Trophoblast cell (in vitro differentiated cells and primary cell): ENCODE results near the gene CHRD.

ENCODE experiments used
- DNase-seq, 2 donors: peaks; one replicate each; pipeline ENCODE4 v3.0.0-alpha.2; 2016
- H2AFZ ChIP-seq: 2 replicates; pipeline ENCODE4 v1.6.1; 2013; ENCODE audit warnings: low read length, moderate library complexity, mild to moderate bottlenecking; ENCODE audit not compliant: insufficient read depth, poor library complexity
- H2AK5ac ChIP-seq: 2 replicates; pipeline ENCODE4 v1.6.1; 2013; ENCODE audit warnings: mild to moderate bottlenecking, low read length
- H2BK120ac ChIP-seq: 2 replicates; pipeline ENCODE4 v1.6.1; 2013; ENCODE audit warnings: low read length, mild to moderate bottlenecking, moderate library complexity; ENCODE audit not compliant: insufficient read depth, poor library complexity
- H2BK12ac ChIP-seq: 2 replicates; pipeline ENCODE4 v1.6.1; 2013; ENCODE audit warnings: mild to moderate bottlenecking, low read length, moderate library complexity
- H2BK5ac ChIP-seq: 2 replicates; pipeline ENCODE4 v1.6.1; 2013; ENCODE audit warnings: low read length, low read depth, moderate library complexity, mild to moderate bottlenecking; ENCODE audit not compliant: poor library complexity
- H3K14ac ChIP-seq: 2 replicates; pipeline ENCODE4 v1.6.1; 2013; ENCODE audit warnings: mild to moderate bottlenecking, low read length
- H3K18ac ChIP-seq: 2 replicates; pipeline ENCODE4 v1.6.1; 2013; ENCODE audit warnings: mild to moderate bottlenecking, low read length
- H3K23ac ChIP-seq: 2 replicates; pipeline ENCODE4 v1.6.1; 2013; ENCODE audit warnings: low read length
- H3K27ac ChIP-seq: 2 replicates; pipeline ENCODE4 v1.5.1; 2013; ENCODE audit warnings: low read depth, mild to moderate bottlenecking, inconsistent platforms, low read length, moderate library complexity
- H3K27me3 ChIP-seq: 2 replicates; pipeline ENCODE4 v1.6.1; 2013; ENCODE audit warnings: inconsistent platforms, mild to moderate bottlenecking, low read length, moderate library complexity; ENCODE audit not compliant: insufficient read depth
- H3K36me3 ChIP-seq, 2 experiments: 1 replicate in 1 of 2; 2 replicates in 1 of 2; pipeline ENCODE4 v1.6.1; 2013; ENCODE audit warnings: low read length in 2 of 2, mild to moderate bottlenecking in 2 of 2, moderate library complexity in 1 of 2; ENCODE audit not compliant: insufficient read depth in 2 of 2, control insufficient read depth in 1 of 2
- H3K4ac ChIP-seq: 2 replicates; pipeline ENCODE4 v1.6.1; 2013; ENCODE audit warnings: low read depth, mild to moderate bottlenecking, low read length, moderate library complexity
- H3K4me1 ChIP-seq, 2 experiments: 1 replicate in 1 of 2; 2 replicates in 1 of 2; pipeline ENCODE4 v1.6.1; 2013; ENCODE audit warnings: low read length in 2 of 2, mild to moderate bottlenecking in 2 of 2, moderate library complexity in 1 of 2; ENCODE audit not compliant: insufficient read depth in 2 of 2, control insufficient read depth in 1 of 2
- H3K4me2 ChIP-seq: 2 replicates; pipeline ENCODE4 v1.6.1; 2013; ENCODE audit warnings: inconsistent platforms, mild to moderate bottlenecking, low read length, moderate library complexity
- H3K4me3 ChIP-seq: 2 replicates; pipeline ENCODE4 v1.5.1; 2013; ENCODE audit warnings: mild to moderate bottlenecking, low read depth, low read length, inconsistent platforms
- H3K79me1 ChIP-seq: one replicate; pipeline ENCODE4 v1.6.1; 2013; ENCODE audit warnings: low read length
- H3K79me2 ChIP-seq: 2 replicates; pipeline ENCODE4 v1.6.1; 2013; ENCODE audit warnings: low read length, mild to moderate bottlenecking; ENCODE audit not compliant: control insufficient read depth, insufficient read depth, poor library complexity
- H3K9ac ChIP-seq: 2 replicates; pipeline ENCODE4 v1.6.1; 2013; ENCODE audit warnings: mild to moderate bottlenecking, low read length
- H3K9me3 ChIP-seq: 2 replicates; pipeline ENCODE4 v1.6.1; 2013; ENCODE audit warnings: low read depth, mild to moderate bottlenecking, control low read depth, inconsistent platforms, low read length; ENCODE audit not compliant: insufficient read depth
- H4K12ac ChIP-seq: 2 replicates; pipeline ENCODE4 v1.6.1; 2013; ENCODE audit warnings: low read depth, mild to moderate bottlenecking, low read length, moderate library complexity
- H4K8ac ChIP-seq: 2 replicates; pipeline ENCODE4 v1.6.1; 2013; ENCODE audit warnings: low read depth, mild to moderate bottlenecking, low read length, moderate library complexity
- H4K91ac ChIP-seq: one replicate; pipeline ENCODE4 v1.6.1; 2013; ENCODE audit warnings: low read depth, mild to moderate bottlenecking, low read length, moderate library complexity
- WGBS: extraction: QIAGEN DNeasy Blood & Tissue Kit; methylation state at CpG from one replicate; pipeline ENCODE4 v1.1.7; 2013; ENCODE audit warnings: missing lambda C conversion rate; ENCODE audit not compliant: insufficient read length, insufficient coverage; ENCODE audit errors: extremely low coverage; 5-methylcytosine and 5-hydroxymethylcytosine counted together

Gene CHRD

DNA sequence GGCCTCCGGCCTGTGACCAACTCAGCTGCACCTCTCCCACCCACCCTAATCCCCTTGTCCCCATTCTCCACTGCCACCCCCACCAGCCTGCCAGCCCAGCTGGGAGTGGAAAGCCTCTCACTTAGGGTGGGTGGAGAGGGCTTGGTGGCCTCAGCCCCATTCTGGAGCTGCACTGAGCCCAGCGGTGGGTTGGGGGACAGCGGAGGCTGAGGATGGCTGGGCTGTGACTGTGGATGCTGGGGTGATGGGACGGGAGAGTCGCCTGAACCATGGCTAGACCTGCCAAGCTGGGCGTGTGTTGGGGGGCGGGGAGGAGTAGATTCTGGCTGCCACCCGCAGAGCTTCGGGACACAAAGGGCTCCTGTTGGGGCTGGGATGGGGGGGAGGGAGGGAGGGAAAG is 20.2 kb upstream of the CHRD start:
- Histone ChIP-seq H3K79me1 (peaks cover 16% of the 10 kb centered on the region), H3K4me1 (peaks cover 7 to 9% of the 10 kb centered on the region in 2 experiments), H4K12ac (no peak overlapping the region), H3K4me2 (no peak overlapping the region), H3K23ac (no peak overlapping the region), H3K9me3 (no peaks in the 10 kb centered on the region), H3K27me3 (no peaks in the 10 kb centered on the region), H4K91ac (no peak overlapping the region), H3K4ac (no peak overlapping the region), H2AFZ (no peak overlapping the region), H2BK5ac (no peak overlapping the region), H3K14ac (no peak overlapping the region), H2AK5ac (no peak overlapping the region), H2BK12ac (no peak overlapping the region), H3K27ac (no peak overlapping the region), H3K79me2 (peaks cover 13% of the 10 kb centered on the region), H3K36me3 (peaks cover 5 to 8% of the 10 kb centered on the region in 2 experiments), H3K9ac (no peak overlapping the region), H2BK120ac (no peak overlapping the region), H3K4me3 (no peak overlapping the region), H3K18ac (no peak overlapping the region), H4K8ac (no peak overlapping the region)
- no peak for DNase-seq
- no CpG with 5 or more reads among the region's 9 CpGs for WGBS

DNA sequence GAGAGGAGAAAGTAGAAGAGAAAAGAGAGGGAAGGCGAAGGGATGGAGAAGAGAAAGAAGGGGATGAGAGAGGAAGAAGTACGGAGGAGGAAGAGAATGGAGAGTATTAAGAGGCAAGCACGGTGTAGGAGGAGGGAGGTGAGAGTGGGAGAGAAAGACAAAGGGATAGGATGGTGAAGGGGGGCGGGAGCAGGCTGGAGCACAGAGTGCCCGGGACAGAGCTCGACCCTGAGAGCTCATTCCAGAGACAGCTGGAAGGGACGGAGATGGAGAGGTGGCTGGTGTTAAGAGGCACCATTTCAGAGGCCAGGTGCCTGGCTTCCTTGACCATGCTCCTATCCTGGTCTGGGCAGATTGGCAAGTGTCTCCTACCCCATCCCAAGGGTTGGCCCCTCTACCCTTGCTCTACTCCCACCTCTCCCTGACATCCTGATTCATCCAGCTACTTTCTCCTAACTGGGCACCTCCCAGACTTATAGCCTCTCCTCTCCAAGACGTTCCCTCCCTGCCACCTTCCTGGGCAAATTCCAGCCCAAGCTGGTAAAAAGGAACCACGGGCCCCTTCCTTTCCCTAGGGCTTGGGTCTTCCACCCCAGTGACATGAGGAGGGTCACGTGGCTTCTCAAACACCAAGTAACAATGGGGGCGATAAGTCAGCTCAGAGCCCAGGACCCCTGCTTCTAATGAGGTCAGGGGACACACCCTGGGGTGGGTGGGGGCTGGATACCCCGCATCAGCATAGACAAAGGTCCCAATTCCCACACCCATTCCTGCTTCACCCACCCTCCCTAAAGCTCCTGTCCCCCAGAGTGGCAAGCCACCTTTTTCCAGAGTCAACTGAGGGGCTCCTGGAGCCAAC is 19.6 kb upstream of the CHRD start:
- no peak overlapping the region for H3K14ac ChIP-seq
- no peak overlapping the region for H4K91ac ChIP-seq
- H2BK5ac ChIP-seq = no peak overlapping the region
- H2AK5ac ChIP-seq = no peak overlapping the region
- H3K4me3 ChIP-seq = no peak overlapping the region
- H4K8ac ChIP-seq = no peak overlapping the region
- 100% methylated on average over 3 of the region's 12 CpGs for WGBS
- H3K4me1 ChIP-seq = peaks cover 7 to 9% of the 10 kb centered on the region in 2 experiments
- H3K9me3 ChIP-seq = no peaks in the 10 kb centered on the region
- no peak overlapping the region for H3K27ac ChIP-seq
- peaks cover 16% of the 10 kb centered on the region for H3K79me1 ChIP-seq
- no peak overlapping the region for H3K4ac ChIP-seq
- DNase-seq = no peak
- H2BK120ac ChIP-seq = no peak overlapping the region
- H3K4me2 ChIP-seq = peak overlapping the region; percentile 91
- H2AFZ ChIP-seq = no peak overlapping the region
- H3K23ac ChIP-seq = no peak overlapping the region
- H2BK12ac ChIP-seq = no peak overlapping the region
- no peak overlapping the region for H3K9ac ChIP-seq
- H4K12ac ChIP-seq = no peak overlapping the region
- no peak overlapping the region for H3K18ac ChIP-seq
- H3K79me2 ChIP-seq = peaks cover 13% of the 10 kb centered on the region
- no peaks in the 10 kb centered on the region for H3K27me3 ChIP-seq
- H3K36me3 ChIP-seq = peaks cover 9% of the 10 kb centered on the region in 2 experiments

DNA sequence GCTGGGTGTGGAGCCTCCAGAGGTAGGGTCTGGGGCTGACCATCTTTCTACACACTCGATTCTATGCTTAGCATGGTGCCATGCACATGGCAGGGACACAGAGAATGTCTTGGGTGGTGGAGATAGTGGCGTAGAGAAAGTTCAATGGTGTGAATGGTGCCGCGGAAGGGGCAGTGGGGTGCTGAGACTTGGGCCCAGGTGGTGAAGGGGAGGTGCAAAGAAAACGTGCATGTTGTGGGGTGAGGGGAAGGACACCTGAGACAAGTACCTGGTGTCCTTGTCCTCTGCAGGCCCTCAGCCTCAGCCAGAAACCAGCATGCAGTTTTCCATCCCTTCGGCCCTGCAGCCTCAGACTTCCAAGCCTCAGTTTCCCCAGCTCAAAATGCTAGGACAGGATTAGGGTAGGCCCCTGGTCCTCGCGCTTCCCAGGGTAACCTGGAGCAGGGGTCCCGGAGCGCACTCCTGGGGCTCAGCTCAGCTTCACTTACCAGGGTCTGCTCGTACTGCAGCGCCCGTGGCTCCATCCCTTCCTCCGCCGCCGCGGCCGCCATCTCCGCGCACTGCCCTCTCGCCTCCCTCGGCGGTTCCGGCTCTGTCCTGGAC is 18.8 kb upstream of the CHRD start:
- peak overlapping the region; percentile 74 for H3K18ac ChIP-seq

DNA sequence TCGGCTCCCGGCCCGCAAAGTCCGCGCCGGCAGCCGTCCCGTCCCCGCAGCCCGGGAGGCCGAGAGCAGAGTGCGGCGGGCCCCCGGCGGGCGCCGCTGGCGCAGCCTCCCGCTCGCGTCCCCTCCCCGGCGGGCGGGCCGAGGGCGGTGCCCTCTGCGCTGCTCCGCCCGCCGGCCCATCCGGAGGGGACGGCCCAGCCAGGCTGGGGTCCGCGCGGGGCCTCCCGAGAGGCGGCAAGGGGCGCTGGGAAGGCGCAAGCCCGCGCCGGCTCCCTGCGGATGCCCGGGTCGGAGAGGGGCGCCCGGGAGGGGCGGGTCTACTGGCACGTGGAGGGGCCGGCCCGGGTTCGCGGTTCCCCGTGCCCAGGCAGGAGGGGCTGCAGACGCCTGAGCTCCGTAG is 18.3 kb upstream of the CHRD start, which contains the start of the genes CLCN2 and POLR2H:
Gene CLCN2, minus strand, starts transcription at position 74 of the 400 bp plus-strand sequence. CDS start 126 bp downstream, outside the sequence.
Gene POLR2H, plus strand, starts transcription at position 179 of the 400 bp plus-strand sequence. CDS start 1,783 bp downstream, outside the sequence.
- Histone ChIP-seq H2BK12ac (peak within 1 kb of the TSS; percentile 42), H3K79me2 (peaks cover 13% of the 10 kb centered on the region), H3K4me2 (peak within 1 kb of the TSS; percentile 91), H3K36me3 (peaks cover 9 to 15% of the 10 kb centered on the region in 2 experiments), H3K27me3 (no peaks in the 10 kb centered on the region), H3K23ac (no peak within 1 kb of the TSS), H3K4me3 (peak within 1 kb of the TSS; percentile 83), H3K9ac (peak within 1 kb of the TSS; percentile 75), H2BK120ac (peak within 1 kb of the TSS; percentile 20), H3K9me3 (no peaks in the 10 kb centered on the region), H2AFZ (peak within 1 kb of the TSS; percentile 76), H4K8ac (peak within 1 kb of the TSS; percentile 76), H4K12ac (peak within 1 kb of the TSS; percentile 67), H2AK5ac (peak within 1 kb of the TSS; percentile 39), H3K27ac (peak within 1 kb of the TSS; percentile 95), H3K4ac (peak within 1 kb of the TSS; percentile 84), H3K18ac (peak within 1 kb of the TSS; percentile 74), H3K14ac (peak within 1 kb of the TSS; percentile 83), H3K4me1 (peaks cover 5 to 6% of the 10 kb centered on the region in 2 experiments), H2BK5ac (peak within 1 kb of the TSS; percentile 76), H4K91ac (peak within 1 kb of the TSS; percentile 94), H3K79me1 (peaks cover 16% of the 10 kb centered on the region)
- WGBS = no CpG with 5 or more reads among the region's 56 CpGs
- peak in 1 of 2 donors; percentile 57 for DNase-seq

More for the DNA sequence above, 18.8 kb upstream of the CHRD start:
- no peak overlapping the region for H2BK120ac ChIP-seq
- WGBS = no CpG with 5 or more reads among the region's 24 CpGs
- H2BK12ac ChIP-seq = peak overlapping the region; percentile 42
- peak overlapping the region; percentile 14 for H3K4ac ChIP-seq
- no peaks in the 10 kb centered on the region for H3K27me3 ChIP-seq
- H4K91ac ChIP-seq = peak overlapping the region; percentile 4
- no peak overlapping the region for H3K23ac ChIP-seq
- H3K36me3 ChIP-seq = peaks cover 9 to 13% of the 10 kb centered on the region in 2 experiments
- peak overlapping the region; percentile 65 for H3K9ac ChIP-seq
- H3K27ac ChIP-seq = no peak overlapping the region
- H3K4me1 ChIP-seq = peaks cover 5 to 6% of the 10 kb centered on the region in 2 experiments
- peaks cover 16% of the 10 kb centered on the region for H3K79me1 ChIP-seq
- H3K4me2 ChIP-seq = peak overlapping the region; percentile 91
- H4K12ac ChIP-seq = peak overlapping the region; percentile 67
- peak overlapping the region; percentile 83 for H3K14ac ChIP-seq
- H3K79me2 ChIP-seq = peaks cover 13% of the 10 kb centered on the region
- H3K9me3 ChIP-seq = no peaks in the 10 kb centered on the region
- H4K8ac ChIP-seq = peak overlapping the region; percentile 76
- peak overlapping the region; percentile 39 for H2AK5ac ChIP-seq
- H2BK5ac ChIP-seq = no peak overlapping the region
- peak overlapping the region; percentile 83 for H3K4me3 ChIP-seq
- no peak for DNase-seq
- H2AFZ ChIP-seq = peak overlapping the region; percentile 61
